IMR-90 (cell line): ENCODE measurements around the gene NAALAD2.
"Not testable (repeated sequence)": the region's sequence is repeated elsewhere in the genome, so short reads cannot be mapped to it uniquely, and the experiment has no call there.

ENCODE experiments used
- FOS ChIP-seq: fragments of 150-350 bp; IDR thresholded peaks from 2 replicates; pipeline ENCODE4 v1.6.1; 2016; ENCODE audit warnings: low read depth, low read length
- POLR2A ChIP-seq: IDR thresholded peaks from 2 replicates; pipeline ENCODE4 v1.6.1; 2012; ENCODE audit warnings: mild to moderate bottlenecking, low read depth, low read length
- RAD21 ChIP-seq: IDR thresholded peaks from 2 replicates; pipeline ENCODE4 v1.6.1; 2012; ENCODE audit warnings: low read length, improper control_type of control experiment
- TF ChIP-seq, protein P1 (sequence below): conservative IDR thresholded peaks from 2 replicates; pipeline ENCODE4 v1.5.1; 2012; ENCODE audit warnings: mild to moderate bottlenecking, low read depth, low read length, improper control_type of control experiment

DNA sequence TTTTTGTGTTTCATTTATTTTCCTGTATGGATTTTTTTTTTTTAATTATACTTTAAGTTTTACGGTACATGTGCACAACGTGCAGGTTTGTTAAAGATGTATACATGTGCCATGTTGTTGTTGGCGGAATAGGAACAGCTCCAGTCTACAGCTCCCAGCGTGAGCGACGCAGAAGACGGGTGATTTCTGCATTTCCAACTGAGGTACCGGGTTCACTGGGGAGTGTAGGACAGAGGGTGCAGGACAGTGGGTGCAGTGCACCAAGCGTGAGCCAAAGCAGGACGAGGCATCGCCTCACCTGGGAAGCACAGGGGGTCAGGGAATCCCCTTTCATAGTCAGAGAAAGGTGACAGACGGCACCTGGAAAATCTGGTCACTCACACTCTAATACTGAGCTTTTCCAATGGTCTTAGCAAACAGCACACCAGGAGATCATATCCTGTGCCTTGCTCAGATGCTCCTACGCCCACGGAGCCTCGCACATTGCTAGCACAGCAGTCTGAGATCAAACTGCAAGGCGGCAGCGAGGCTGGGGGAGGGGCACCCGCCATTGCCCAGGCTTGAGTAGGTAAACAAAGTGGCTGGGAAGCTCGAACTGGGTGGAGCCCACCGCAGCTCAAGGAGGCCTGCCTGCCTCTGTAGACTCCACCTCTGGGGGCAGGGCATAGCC, 105.6 kb downstream of the NAALAD2 start:
- TF ChIP-seq POLR2A, RAD21, FOS: not testable (repeated sequence)
- TF ChIP-seq, protein P1, sequence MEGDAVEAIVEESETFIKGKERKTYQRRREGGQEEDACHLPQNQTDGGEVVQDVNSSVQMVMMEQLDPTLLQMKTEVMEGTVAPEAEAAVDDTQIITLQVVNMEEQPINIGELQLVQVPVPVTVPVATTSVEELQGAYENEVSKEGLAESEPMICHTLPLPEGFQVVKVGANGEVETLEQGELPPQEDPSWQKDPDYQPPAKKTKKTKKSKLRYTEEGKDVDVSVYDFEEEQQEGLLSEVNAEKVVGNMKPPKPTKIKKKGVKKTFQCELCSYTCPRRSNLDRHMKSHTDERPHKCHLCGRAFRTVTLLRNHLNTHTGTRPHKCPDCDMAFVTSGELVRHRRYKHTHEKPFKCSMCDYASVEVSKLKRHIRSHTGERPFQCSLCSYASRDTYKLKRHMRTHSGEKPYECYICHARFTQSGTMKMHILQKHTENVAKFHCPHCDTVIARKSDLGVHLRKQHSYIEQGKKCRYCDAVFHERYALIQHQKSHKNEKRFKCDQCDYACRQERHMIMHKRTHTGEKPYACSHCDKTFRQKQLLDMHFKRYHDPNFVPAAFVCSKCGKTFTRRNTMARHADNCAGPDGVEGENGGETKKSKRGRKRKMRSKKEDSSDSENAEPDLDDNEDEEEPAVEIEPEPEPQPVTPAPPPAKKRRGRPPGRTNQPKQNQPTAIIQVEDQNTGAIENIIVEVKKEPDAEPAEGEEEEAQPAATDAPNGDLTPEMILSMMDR, result not testable (repeated sequence)
